Fibroblast of skin of right biceps (primary cell): ENCODE measurements around the gene PIAS3.
"Not testable (repeated sequence)": the region's sequence is repeated elsewhere in the genome, so short reads cannot be mapped to it uniquely, and the experiment has no call there.

ENCODE experiments used
- DNase-seq: peaks from one replicate; pipeline ENCODE4 v3.0.0-alpha.2; 2013

PIAS3 gene

GRCh38 chr1:145871994-145872924 lies 13.4 kb upstream of the PIAS3 start:
- DNase-seq = peak; percentile 36

GRCh38 chr1:145868232-145868631 lies 9.4 kb upstream of the PIAS3 start:
- no peak for DNase-seq

GRCh38 chr1:145863282-145864018 lies 4.6 kb upstream of the PIAS3 start:
- DNase-seq = peak; percentile 10

GRCh38 chr1:145859491-145860023 lies 676 bp upstream of the PIAS3 start:
- peak; percentile 89 for DNase-seq

GRCh38 chr1:145858238-145858900 lies 512 bp downstream of the PIAS3 start:
- DNase-seq = peak; percentile 40

GRCh38 chr1:145857170-145857569 lies 1.7 kb downstream of the PIAS3 start:
- no peak for DNase-seq

GRCh38 chr1:145855426-145855948 lies 3.4 kb downstream of the PIAS3 start:
- DNase-seq = no peak

- DNase-seq = peak; percentile 86
Observed at GRCh38 chr1:145849356-145850160, 9.3 kb downstream of the PIAS3 start.

- DNase-seq = no peak
Observed at GRCh38 chr1:145847827-145848226, 11.1 kb downstream of the PIAS3 start.

GRCh38 chr1:145846201-145846612 lies 12.7 kb downstream of the PIAS3 start:
- DNase-seq = peak; percentile 42

- DNase-seq = peak; percentile 77
Observed at GRCh38 chr1:145845514-145846161, 13.2 kb downstream of the PIAS3 start, which contains the start of gene NUDT17. TSS of gene NUDT17 (plus strand) at chr1:145845630. CDS start at chr1:145845641, 11 bp downstream.

- DNase-seq = no peak
Observed at GRCh38 chr1:145845144-145845513, 13.8 kb downstream of the PIAS3 start.

GRCh38 chr1:145843031-145843430 lies 15.8 kb downstream of the PIAS3 start:
- DNase-seq = no peak

- DNase-seq = no peak
Observed at GRCh38 chr1:145837656-145838055, 21.2 kb downstream of the PIAS3 start.

GRCh38 chr1:145830810-145831209 lies 28.1 kb downstream of the PIAS3 start:
- DNase-seq = not testable (repeated sequence)

GRCh38 chr1:145828367-145829026 lies 30.4 kb downstream of the PIAS3 start:
- DNase-seq = no peak

GRCh38 chr1:145827966-145828365 lies 30.9 kb downstream of the PIAS3 start:
- no peak for DNase-seq

GRCh38 chr1:145826030-145826429 lies 32.9 kb downstream of the PIAS3 start:
- DNase-seq = no peak

GRCh38 chr1:145824499-145824842 lies 34.4 kb downstream of the PIAS3 start:
- DNase-seq = no peak

GRCh38 chr1:145823565-145824498 lies 35.0 kb downstream of the PIAS3 start, which contains the start of the genes POLR3C and RNF115:
TSS of gene POLR3C (plus strand) at chr1:145824200. CDS start at chr1:145825777, 1,577 bp downstream.
TSS of gene RNF115 (minus strand) at chr1:145824095. CDS start at chr1:145823873, 222 bp downstream.
- peak; percentile 94 for DNase-seq
